CD4-positive, alpha-beta T cell treated with Interleukin-2 at 100 ng/mL for 4 hours (primary cell): ENCODE data around the gene DPPA3.
A peak's percentile ranks its signal among the peaks of the same experiment; 100 is the strongest.
"Not testable (repeated sequence)": the region's sequence is repeated elsewhere in the genome, so short reads cannot be mapped to it uniquely, and the experiment has no call there.

Experiments used
- DNase-seq: peaks from one replicate; pipeline ENCODE4 v3.0.0-alpha.2; 2020; ENCODE audit warnings: low spot score

Gene DPPA3

DNA sequence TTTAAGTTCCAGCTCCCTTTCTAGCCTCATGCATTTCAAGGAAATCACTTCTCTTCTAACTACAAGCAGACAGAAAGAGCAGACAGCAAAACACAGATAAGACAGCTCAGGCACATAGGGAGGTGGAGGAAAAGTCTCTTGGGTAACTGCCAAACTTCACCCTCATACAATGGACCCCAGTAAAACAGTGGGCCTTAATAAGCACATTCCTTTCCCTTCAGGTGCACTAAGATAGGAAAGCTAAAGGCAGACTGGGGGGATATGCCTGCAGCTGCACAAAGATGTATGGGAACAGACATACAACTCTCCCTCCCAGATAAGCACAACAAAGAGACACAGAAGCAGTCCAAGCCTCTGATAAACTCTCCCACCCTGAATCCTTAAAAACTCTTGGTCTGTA, 19.8 kb downstream of the DPPA3 start:
- DNase-seq, result not testable (repeated sequence)

DNA sequence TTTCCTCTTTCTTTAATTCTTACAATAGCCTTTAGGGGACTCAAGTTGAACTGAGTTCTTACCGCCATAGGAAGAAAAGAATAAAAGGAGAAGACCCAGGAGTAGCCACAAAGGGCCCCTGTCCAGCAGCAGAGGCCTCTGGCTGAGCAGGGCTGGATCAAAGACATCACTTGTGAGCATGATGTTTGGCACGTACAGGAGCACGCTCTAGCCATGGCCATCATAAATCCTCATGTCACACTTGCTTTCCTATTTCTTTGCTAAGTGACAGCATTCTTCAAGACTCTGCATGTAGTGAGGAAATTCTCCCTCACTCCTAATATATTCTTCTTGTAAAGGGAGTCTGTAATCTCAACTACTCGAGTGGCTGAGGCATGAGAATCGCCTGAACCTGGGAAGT, 20.3 kb downstream of the DPPA3 start:
- no peak for DNase-seq

DNA sequence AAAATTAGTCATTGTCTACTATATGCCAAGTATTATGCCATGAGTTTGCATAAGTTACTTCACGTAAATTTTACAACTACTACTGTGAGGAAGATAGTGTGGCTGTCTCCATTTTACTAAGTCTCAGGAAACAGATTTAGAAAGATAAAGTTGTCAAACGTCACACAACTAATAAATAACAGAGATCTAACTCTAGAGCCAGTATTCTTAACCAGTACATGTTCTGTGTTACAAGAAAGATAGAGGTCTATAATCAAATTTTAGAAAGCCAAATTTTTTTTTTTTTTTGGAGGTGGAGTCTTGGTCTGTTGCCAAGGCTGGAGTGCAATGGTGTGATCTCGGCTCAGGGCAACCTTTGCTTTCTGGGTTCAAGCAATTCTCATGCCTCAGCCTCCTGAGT, 21.8 kb downstream of the DPPA3 start:
- no peak for DNase-seq

DNA sequence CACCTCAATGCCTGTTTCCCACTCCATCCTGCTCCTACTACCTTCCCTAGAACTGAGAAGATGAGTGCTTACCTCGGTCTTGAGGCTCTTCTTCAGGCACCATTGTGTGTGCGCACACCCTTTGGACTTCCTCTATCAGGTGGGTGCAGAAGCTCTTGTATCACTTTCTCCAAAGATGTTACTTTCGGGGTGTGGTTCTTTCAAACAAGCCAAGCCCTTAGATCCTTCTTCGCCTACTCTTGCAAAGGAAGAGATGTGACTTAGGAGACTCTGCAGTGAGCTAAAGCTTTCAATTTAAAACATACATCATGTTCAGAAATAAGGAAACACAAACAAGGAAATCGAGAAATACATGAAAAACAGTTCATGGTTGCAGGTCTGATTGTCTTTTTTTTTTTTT, 36.0 kb downstream of the DPPA3 start, which contains the start of gene CLEC4C:
Gene CLEC4C (minus strand): TSS at position 130 of the 400 bp plus-strand sequence. CDS start 27 bp downstream, at position 103.
- DNase-seq, result no peak

DNA sequence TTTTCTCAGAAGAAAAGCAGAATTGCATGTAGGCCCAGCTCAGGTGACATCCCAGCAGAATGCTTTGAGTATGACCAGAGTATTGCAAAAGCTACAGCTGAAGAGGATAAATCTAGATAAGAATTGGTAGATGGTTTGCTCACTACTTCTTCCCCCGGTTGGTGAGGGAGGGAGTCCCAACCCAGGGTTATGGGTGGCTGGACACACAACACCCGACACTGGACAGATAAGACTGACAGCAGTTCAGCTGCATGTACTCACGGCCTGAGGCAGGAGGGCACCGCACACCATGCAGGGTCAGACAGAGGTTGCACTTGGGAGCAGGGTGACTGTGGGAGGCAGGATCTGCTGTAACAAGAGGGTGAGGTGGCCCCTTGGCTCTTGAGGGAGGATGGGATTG, 37.6 kb downstream of the DPPA3 start:
- no peak for DNase-seq

DNA sequence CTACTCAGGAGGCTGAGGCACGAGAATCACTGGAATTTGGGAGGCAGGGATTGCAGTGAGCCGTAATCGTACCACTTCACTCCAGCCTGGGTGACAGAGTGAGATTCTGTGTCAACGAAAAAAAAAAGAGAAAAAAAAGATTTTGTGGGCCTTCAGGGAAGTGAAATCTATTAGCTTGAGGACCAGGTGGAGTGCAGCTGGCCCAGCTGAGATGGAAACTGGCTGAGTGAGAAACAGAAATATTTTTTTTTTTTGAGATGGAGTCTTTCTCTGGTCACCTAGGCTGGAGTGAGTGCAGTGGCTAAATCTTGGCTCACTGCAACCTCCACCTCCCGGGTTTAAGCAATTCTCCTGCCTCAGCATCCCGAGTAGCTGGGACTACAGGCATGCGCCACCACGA, 38.2 kb downstream of the DPPA3 start:
- no peak for DNase-seq

DNA sequence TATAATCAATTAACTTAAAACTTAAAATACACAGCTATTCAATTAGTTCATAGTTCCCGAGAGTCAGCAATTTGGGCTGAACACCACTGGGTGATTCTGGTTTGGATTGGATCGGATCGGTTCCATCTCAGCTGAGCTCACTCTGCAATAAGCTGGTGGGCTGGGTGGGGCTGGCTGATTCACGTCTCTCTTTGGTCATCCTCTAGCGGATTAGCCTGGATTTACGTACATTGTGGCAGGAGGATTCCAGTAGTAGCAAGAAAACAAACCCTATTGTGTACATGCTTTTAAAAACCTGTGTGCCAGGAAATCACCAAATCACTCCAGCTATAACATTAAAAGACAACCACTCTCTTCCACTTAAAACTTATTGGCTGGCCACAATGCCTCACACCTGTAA, 39.1 kb downstream of the DPPA3 start:
- DNase-seq, result no peak

GRCh38 chr12:7751394-7751793, 40.2 kb downstream of the DPPA3 start:
- DNase-seq, result no peak

DNA sequence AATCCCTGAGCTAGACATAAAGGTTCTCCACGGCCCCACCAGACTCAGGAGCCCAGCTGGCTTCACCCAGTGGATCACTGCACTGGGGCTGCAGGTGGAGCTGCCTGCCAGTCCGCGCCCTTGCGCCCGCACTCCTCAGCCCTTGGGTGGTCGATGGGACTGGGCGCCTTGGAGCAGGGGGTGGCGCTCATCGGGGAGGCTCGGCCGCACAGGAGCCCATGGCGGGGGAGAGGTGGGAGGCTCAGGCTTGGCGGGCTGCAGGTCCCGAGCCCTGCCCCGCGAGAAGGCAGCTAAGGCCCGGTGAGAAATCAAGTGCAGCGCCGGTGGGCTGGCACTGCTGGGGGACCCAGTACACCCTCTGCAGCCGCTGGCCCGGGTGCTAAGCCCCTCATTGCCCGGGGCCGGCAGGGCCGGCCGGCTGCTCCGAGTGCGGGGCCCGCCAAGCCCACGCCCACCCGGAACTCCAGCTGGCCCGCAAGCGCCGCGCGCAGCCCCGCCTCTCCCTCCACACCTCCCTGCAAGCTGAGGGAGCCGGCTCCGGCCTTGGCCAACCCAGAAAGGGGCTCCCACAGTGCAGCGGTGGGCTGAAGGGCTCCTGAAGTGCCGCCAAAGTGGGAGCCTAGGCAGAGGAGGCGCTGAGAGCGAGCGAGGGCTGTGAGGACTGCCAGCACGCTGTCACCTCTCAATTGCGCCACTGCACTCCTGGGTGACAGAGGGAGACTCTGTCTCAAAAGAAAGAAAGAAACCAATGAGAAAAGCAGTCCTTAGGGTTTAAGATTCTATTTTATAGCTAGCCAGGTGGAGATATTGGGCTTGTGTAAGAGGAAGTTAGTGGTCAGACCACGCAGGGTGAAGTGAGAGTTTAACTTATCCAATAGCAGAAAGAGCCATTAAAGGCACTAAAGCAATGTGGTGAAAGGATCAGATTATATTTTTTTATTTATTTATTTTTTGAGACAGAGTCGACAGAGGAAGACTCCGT, 41.0 kb downstream of the DPPA3 start:
- DNase-seq, result not testable (repeated sequence)

- DNase-seq, result peak; percentile 22
Measured at GRCh38 chr12:7755668-7756067, 44.4 kb downstream of the DPPA3 start.

DNA sequence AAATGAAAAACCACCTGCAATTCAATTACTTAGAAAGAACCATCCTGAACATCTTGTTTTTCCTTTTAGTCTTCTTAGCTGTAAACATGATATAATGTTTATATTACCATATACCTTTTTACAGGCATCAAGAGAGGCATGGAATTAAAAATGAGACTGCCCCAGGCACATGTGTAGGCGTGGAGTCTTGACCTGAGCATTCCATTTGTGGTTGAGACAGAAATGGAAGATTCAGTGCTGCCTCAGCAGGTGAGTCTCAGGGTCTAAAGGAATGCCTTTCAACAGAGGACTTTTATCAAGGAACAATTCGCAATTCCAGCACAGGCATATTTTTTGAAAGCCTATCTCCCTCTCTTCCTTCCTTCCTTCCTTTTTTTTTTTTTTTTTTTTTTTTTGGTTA, 45.8 kb downstream of the DPPA3 start:
- DNase-seq, result no peak

DNA sequence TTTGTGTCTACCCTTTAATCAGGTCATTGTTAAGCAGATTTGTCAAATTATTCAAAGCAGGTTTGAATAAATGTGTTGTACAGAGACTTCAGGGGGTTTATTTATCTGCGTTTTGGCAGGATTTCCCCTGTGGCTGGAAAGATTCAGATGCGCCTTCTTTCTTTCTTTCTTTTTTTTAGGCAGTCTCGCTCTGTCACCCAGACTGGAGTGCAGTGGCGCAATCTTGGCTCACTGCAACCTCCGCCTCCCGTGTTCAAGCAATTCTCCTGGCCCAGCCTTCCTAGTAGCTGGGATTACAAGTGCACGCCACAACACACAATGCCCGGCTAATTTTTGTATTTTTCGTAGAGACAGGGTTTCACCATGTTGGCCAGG, 47.5 kb downstream of the DPPA3 start:
- no peak for DNase-seq
